Stimulated activated CD8-positive, alpha-beta memory T cell treated with anti-CD3 and anti-CD28 coated beads, Interleukin-2, amount 100 ng/mL, for 48 hours (primary cell): Measurements from ENCODE around the gene HSD11B1L.
"Not testable (repeated sequence)": the region's sequence is repeated elsewhere in the genome, so short reads cannot be mapped to it uniquely, and the experiment has no call there.

Experiments
- DNase-seq, 2 donors: peaks; one replicate each; pipeline ENCODE4 v3.0.0-alpha.2; 2020; ENCODE audit warnings: low read depth in 2 of 2

Gene HSD11B1L

GRCh38 chr19:5727453-5728050 is 46.7 kb downstream of the HSD11B1L start:
- DNase-seq = no peak

- not testable (repeated sequence) for DNase-seq
These were observed 52.3 kb downstream of the HSD11B1L start for GRCh38 chr19:5733172-5733571.
